Measurements from ENCODE around the gene C11orf54. TPM values are rescaled to one million over a fixed set of nuclear protein-coding genes. Genes with fewer than 3 reads are reported as not detected.

C11orf54 gene
- total and polyA plus RNA-seq, 3 experiments from 2014 or later, result 14.9 to 18.6 (median 16.8) TPM

GRCh38 chr11:93728792-93729128 is 12.7 kb upstream of the C11orf54 start:
- Histone ChIP-seq H3K27me3 (ENCODE audit: insufficient read depth, low read length, poor library complexity, severe bottlenecking) (no peaks in the 10 kb centered on the region), H3K4me3 (ENCODE audit: low read length) (no peak overlapping the region), H3K27ac (ENCODE audit: low read depth, low read length) (no peak overlapping the region), H3K4me1 (ENCODE audit: insufficient read depth, low read length) (peaks cover 7% of the 10 kb centered on the region), H3K36me3 (ENCODE audit: insufficient read depth, low read length) (peaks cover 39% of the 10 kb centered on the region), H3K9me3 (ENCODE audit: low read length) (no peaks in the 10 kb centered on the region)
- ChIA-PET POLR2A (no interaction called here), CTCF (no interaction called here)
- Mint-ChIP-seq H3K4me1 (peaks cover 11 to 23% (median 19%) of the 10 kb centered on the region in 3 donors), H3K27ac (peak overlapping the region; percentile 1 to 81 (median 37)), H3K27me3 (no peaks in the 10 kb centered on the region), H3K9me3 (no peaks in the 10 kb centered on the region), H3K36me3 (peaks cover 0 to 85% (median 22%) of the 10 kb centered on the region in 3 donors), H3K4me3 (no peak overlapping the region)
- DNase-seq, result no peak

GRCh38 chr11:93729129-93729616 is 12.3 kb upstream of the C11orf54 start:
- no peak overlapping the region for H3K4me3 ChIP-seq (ENCODE audit: low read length)
- no peak overlapping the region for H3K27ac ChIP-seq (ENCODE audit: low read depth, low read length)
- no peak for DNase-seq
- H3K27ac Mint-ChIP-seq, result peak overlapping the region in 6 of 8 donors; percentile 6 to 62 (median 38)
- H3K27me3 ChIP-seq (ENCODE audit: insufficient read depth, low read length, poor library complexity, severe bottlenecking), result no peaks in the 10 kb centered on the region
- ChIA-PET CTCF (no interaction called here), POLR2A (interaction anchor here (1.0 kb wide), 1 partner anchor 12 kb away, joined by 3 read pairs; the partner anchor contains the start of genes C11orf54 and TAF1D)
- no peak overlapping the region for H3K4me3 Mint-ChIP-seq
- H3K9me3 ChIP-seq (ENCODE audit: low read length), result no peaks in the 10 kb centered on the region
- no peaks in the 10 kb centered on the region for H3K27me3 Mint-ChIP-seq
- no peaks in the 10 kb centered on the region for H3K9me3 Mint-ChIP-seq
- H3K36me3 ChIP-seq (ENCODE audit: insufficient read depth, low read length), result peaks cover 41% of the 10 kb centered on the region
- peaks cover 14 to 27% (median 23%) of the 10 kb centered on the region in 3 donors for H3K4me1 Mint-ChIP-seq
- H3K4me1 ChIP-seq (ENCODE audit: insufficient read depth, low read length), result peaks cover 9% of the 10 kb centered on the region
- peaks cover 0 to 86% (median 22%) of the 10 kb centered on the region in 3 donors for H3K36me3 Mint-ChIP-seq

GRCh38 chr11:93730108-93731107 is 11.1 kb upstream of the C11orf54 start:
- Histone ChIP-seq H3K36me3 (ENCODE audit: insufficient read depth, low read length) (peaks cover 53% of the 10 kb centered on the region), H3K4me1 (ENCODE audit: insufficient read depth, low read length) (peaks cover 21% of the 10 kb centered on the region), H3K27me3 (ENCODE audit: insufficient read depth, low read length, poor library complexity, severe bottlenecking) (no peaks in the 10 kb centered on the region), H3K27ac (ENCODE audit: low read depth, low read length) (no peak overlapping the region), H3K9me3 (ENCODE audit: low read length) (no peaks in the 10 kb centered on the region), H3K4me3 (ENCODE audit: low read length) (no peak overlapping the region)
- no peaks in the 10 kb centered on the region for H3K27me3 Mint-ChIP-seq
- DNase-seq, result no peak
- peaks cover 0 to 92% (median 26%) of the 10 kb centered on the region in 3 donors for H3K36me3 Mint-ChIP-seq
- H3K4me3 Mint-ChIP-seq, result no peak overlapping the region
- H3K9me3 Mint-ChIP-seq, result no peaks in the 10 kb centered on the region
- CTCF ChIA-PET, result interaction anchor here (1.2 kb wide), 1 partner anchor 10 kb away, joined by 3 read pairs; no protein-coding TSS in a partner anchor
- POLR2A ChIA-PET, result interaction anchor here (1.0 to 1.2 kb wide), 2 partner anchors 11 kb away, joined by 3 read pairs; partner anchors contain the start of genes C11orf54 and TAF1D
- peak overlapping the region in 4 of 8 donors; percentile 24 to 55 (median 44) for H3K27ac Mint-ChIP-seq
- H3K4me1 Mint-ChIP-seq, result peaks cover 26 to 40% (median 35%) of the 10 kb centered on the region in 3 donors

- Histone ChIP-seq H3K27ac (ENCODE audit: low read depth, low read length) (no peak overlapping the region), H3K27me3 (ENCODE audit: insufficient read depth, low read length, poor library complexity, severe bottlenecking) (no peaks in the 10 kb centered on the region), H3K36me3 (ENCODE audit: insufficient read depth, low read length) (peaks cover 73% of the 10 kb centered on the region), H3K4me3 (ENCODE audit: low read length) (no peak overlapping the region), H3K4me1 (ENCODE audit: insufficient read depth, low read length) (peaks cover 41% of the 10 kb centered on the region), H3K9me3 (ENCODE audit: low read length) (no peaks in the 10 kb centered on the region)
- ChIA-PET POLR2A (no interaction called here), CTCF (no interaction called here)
- DNase-seq, result no peak
- H3K9me3 Mint-ChIP-seq, result no peaks in the 10 kb centered on the region
- no peak overlapping the region for H3K4me3 Mint-ChIP-seq
- H3K36me3 Mint-ChIP-seq, result peaks cover 0 to 97% (median 32%) of the 10 kb centered on the region in 3 donors
- H3K27ac Mint-ChIP-seq, result peak overlapping the region in 4 of 8 donors; percentile 1 to 59 (median 33)
- H3K4me1 Mint-ChIP-seq, result peaks cover 43 to 59% (median 53%) of the 10 kb centered on the region in 3 donors
- H3K27me3 Mint-ChIP-seq, result no peaks in the 10 kb centered on the region
These were observed 9.1 kb upstream of the C11orf54 start for GRCh38 chr11:93732237-93732892.

- Mint-ChIP-seq H3K9me3 (no peaks in the 10 kb centered on the region), H3K4me3 (no peak overlapping the region), H3K36me3 (peaks cover 0 to 98% (median 35%) of the 10 kb centered on the region in 3 donors), H3K27me3 (no peaks in the 10 kb centered on the region), H3K27ac (peak overlapping the region in 7 of 8 donors; percentile 47 to 78 (median 75)), H3K4me1 (peaks cover 52 to 70% (median 64%) of the 10 kb centered on the region in 3 donors)
- no peak for DNase-seq
- Histone ChIP-seq H3K9me3 (ENCODE audit: low read length) (no peaks in the 10 kb centered on the region), H3K27ac (ENCODE audit: low read depth, low read length) (no peak overlapping the region), H3K27me3 (ENCODE audit: insufficient read depth, low read length, poor library complexity, severe bottlenecking) (no peaks in the 10 kb centered on the region), H3K36me3 (ENCODE audit: insufficient read depth, low read length) (peaks cover 80% of the 10 kb centered on the region), H3K4me1 (ENCODE audit: insufficient read depth, low read length) (peaks cover 52% of the 10 kb centered on the region), H3K4me3 (ENCODE audit: low read length) (no peak overlapping the region)
- ChIA-PET CTCF (no interaction called here), POLR2A (no interaction called here)
These were observed 8.0 kb upstream of the C11orf54 start for GRCh38 chr11:93733474-93733873.

GRCh38 chr11:93734427-93735222 is 6.8 kb upstream of the C11orf54 start:
- CTCF ChIA-PET, result no interaction called here

GRCh38 chr11:93735627-93736026 is 5.8 kb upstream of the C11orf54 start:
- H3K27me3 Mint-ChIP-seq, result no peaks in the 10 kb centered on the region
- CTCF ChIA-PET, result interaction anchor here (1.3 kb wide), 1 partner anchor 103 kb away, joined by 3 read pairs; no protein-coding TSS in a partner anchor

More at GRCh38 chr11:93734427-93735222, 6.8 kb upstream of the C11orf54 start:
- H3K4me3 ChIP-seq (ENCODE audit: low read length), result no peak overlapping the region
- POLR2A ChIA-PET, result no interaction called here
- H3K9me3 Mint-ChIP-seq, result no peaks in the 10 kb centered on the region
- peaks cover 0 to 98% (median 29%) of the 10 kb centered on the region in 3 donors for H3K36me3 Mint-ChIP-seq
- H3K27me3 ChIP-seq (ENCODE audit: insufficient read depth, low read length, poor library complexity, severe bottlenecking), result no peaks in the 10 kb centered on the region
- no peaks in the 10 kb centered on the region for H3K27me3 Mint-ChIP-seq
- peaks cover 63% of the 10 kb centered on the region for H3K4me1 ChIP-seq (ENCODE audit: insufficient read depth, low read length)
- peaks cover 63 to 82% (median 76%) of the 10 kb centered on the region in 3 donors for H3K4me1 Mint-ChIP-seq
- H3K27ac ChIP-seq (ENCODE audit: low read depth, low read length), result no peak overlapping the region
- no peak for DNase-seq
- no peaks in the 10 kb centered on the region for H3K9me3 ChIP-seq (ENCODE audit: low read length)
- H3K36me3 ChIP-seq (ENCODE audit: insufficient read depth, low read length), result peaks cover 78% of the 10 kb centered on the region
- peak overlapping the region in 5 of 7 donors; percentile 11 to 22 (median 17) for H3K4me3 Mint-ChIP-seq
- peak overlapping the region; percentile 49 to 77 (median 60) for H3K27ac Mint-ChIP-seq

More at GRCh38 chr11:93735627-93736026, 5.8 kb upstream of the C11orf54 start:
- Histone ChIP-seq H3K4me3 (ENCODE audit: low read length) (no peak overlapping the region), H3K36me3 (ENCODE audit: insufficient read depth, low read length) (peaks cover 78% of the 10 kb centered on the region), H3K9me3 (ENCODE audit: low read length) (no peaks in the 10 kb centered on the region), H3K27me3 (ENCODE audit: insufficient read depth, low read length, poor library complexity, severe bottlenecking) (no peaks in the 10 kb centered on the region), H3K4me1 (ENCODE audit: insufficient read depth, low read length) (peaks cover 72% of the 10 kb centered on the region), H3K27ac (ENCODE audit: low read depth, low read length) (no peak overlapping the region)
- DNase-seq, result no peak
- peak overlapping the region; percentile 45 to 80 (median 70) for H3K27ac Mint-ChIP-seq
- POLR2A ChIA-PET, result no interaction called here
- H3K4me3 Mint-ChIP-seq, result peak overlapping the region in 2 of 7 donors; percentile 32
- H3K36me3 Mint-ChIP-seq, result peaks cover 0 to 96% (median 24%) of the 10 kb centered on the region in 3 donors
- H3K4me1 Mint-ChIP-seq, result peaks cover 71 to 92% (median 86%) of the 10 kb centered on the region in 3 donors
- no peaks in the 10 kb centered on the region for H3K9me3 Mint-ChIP-seq
